HG02870 (cell line): ENCODE data around the gene ARHGEF37.
"Not testable (repeated sequence)": the region's sequence is repeated elsewhere in the genome, so short reads cannot be mapped to it uniquely, and the experiment has no call there.

Experiments
- ATAC-seq: cut with Tn5 transposase; IDR thresholded peaks from one replicate; pipeline ENCODE4 v1.9.1; 2021; ENCODE audit warnings: mild to moderate bottlenecking, moderate library complexity; ENCODE audit not compliant: unreplicated experiment

Gene ARHGEF37

GRCh38 chr5:149581192-149581861, at the start of gene ARHGEF37:
Gene ARHGEF37 (plus strand): TSS chr5:149581498. CDS start chr5:149597770, 16,272 bp downstream.
- no peak for ATAC-seq

DNA sequence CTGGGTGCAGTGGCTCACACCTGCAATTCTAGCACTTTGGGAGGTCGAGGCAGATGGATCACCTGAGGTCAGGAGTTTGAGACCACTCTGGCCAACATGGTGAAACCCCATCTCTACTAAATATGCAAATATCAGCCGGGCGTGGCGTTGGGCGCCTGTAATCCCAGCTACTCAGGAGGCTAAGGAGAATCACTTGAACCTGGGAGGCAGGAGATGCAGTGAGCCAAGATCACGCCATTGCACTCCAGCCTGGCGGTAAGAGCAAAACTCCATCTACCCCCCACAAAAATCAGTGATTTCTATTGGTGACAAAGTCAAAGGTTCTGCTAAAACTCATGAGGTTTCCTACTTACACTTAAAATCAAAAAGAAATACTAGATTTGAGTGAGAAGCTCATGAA, 48.9 kb upstream of the ARHGEF37 start:
- ATAC-seq, result no peak

GRCh38 chr5:149535787-149536186, 45.5 kb upstream of the ARHGEF37 start:
- not testable (repeated sequence) for ATAC-seq

DNA sequence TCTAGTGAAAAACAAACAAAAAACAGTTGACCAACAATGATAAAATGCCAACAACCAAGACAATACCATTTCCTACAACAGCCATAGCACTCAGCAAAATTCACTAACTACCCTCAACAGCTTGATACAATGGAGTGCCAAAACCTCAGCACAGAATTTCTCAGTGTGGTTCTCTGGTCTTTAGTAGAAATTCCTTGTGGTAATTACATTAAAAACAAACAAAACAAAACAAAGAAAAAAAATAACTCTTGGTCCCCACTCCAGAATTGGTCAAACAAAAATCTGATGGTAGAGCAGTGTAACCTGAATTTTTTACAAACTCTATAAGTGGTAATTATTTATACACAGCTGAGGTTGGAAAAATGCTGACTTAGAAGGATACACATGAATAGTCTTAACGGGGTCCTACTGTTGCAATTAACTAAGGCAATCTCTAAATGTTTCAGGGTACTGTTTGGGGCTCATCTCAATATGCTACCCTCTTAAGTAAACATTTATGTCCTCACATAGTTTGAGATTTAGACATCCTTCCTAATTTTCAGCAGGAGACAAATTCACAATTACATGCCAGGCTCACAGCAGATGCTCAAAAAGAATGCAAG, 43.8 kb upstream of the ARHGEF37 start:
- no peak for ATAC-seq

GRCh38 chr5:149540089-149540488, 41.2 kb upstream of the ARHGEF37 start:
- ATAC-seq, result no peak

DNA sequence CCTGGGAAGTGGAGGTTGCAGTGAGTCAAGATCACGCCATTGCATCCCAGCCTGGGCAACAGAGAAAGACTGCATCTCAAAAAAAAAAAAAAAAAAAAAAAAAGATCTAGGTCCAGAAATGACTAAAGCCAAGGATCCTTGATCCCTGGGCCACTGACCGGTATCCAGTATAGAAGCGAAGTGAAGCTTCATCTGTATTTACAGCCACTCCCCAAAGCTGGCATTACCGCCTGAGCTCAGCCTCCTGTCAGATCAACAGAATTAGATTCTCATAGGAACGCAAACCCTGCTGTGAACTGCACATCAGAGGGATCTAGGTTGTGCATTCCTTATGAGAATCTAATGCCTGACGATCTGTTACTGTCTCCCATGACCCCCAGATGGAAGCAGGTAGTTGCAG, 39.4 kb upstream of the ARHGEF37 start:
- ATAC-seq, result no peak

- no peak for ATAC-seq
Observed at GRCh38 chr5:149543361-149544027, 37.8 kb upstream of the ARHGEF37 start.

GRCh38 chr5:149544028-149544420, 37.3 kb upstream of the ARHGEF37 start:
- no peak for ATAC-seq

DNA sequence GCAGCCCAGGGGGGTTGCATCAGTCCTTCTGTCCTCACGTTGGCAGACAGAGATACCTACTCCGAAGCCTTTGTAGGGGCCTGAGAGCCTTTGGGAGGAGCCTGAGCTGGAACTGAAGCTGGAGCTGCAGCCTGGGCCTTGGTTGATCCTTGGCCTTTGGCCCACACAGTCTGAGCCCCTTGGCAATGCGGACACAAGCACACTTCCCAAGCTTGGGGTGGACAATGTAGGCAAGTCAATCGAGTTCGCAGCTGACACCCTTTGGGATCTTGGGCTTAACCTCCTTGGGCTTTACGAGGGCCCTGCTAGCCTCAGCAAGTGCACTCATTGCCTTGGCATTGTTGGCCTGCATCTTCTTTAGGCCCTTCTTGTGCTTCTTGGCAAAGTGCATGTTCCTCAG, 36.0 kb upstream of the ARHGEF37 start:
- no peak for ATAC-seq

DNA sequence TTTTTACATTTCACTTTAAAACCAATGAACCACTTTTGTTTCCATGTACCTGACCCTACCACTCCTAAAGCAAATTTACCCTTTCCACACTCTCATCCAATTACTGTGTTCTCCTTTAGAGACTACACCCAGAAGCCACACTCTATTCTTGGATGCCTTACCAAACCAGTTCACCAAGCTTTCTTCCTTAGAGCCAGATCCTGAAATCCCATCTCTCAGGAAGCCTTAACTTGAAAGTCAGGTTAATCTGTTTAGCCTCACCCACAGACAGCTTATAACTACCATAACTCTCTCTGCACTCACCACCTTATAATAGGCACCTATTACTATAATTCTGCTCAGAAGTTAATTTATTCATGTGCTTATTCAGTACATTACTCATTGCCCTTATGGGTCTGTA, 34.3 kb upstream of the ARHGEF37 start:
- ATAC-seq, result no peak

- ATAC-seq, result peak; percentile 37
Observed at GRCh38 chr5:149549461-149550267, 31.6 kb upstream of the ARHGEF37 start.

- no peak for ATAC-seq
Observed at GRCh38 chr5:149550268-149550583, 31.1 kb upstream of the ARHGEF37 start.

- no peak for ATAC-seq
Observed at GRCh38 chr5:149550594-149551226, 30.6 kb upstream of the ARHGEF37 start.

GRCh38 chr5:149551227-149552037, 29.9 kb upstream of the ARHGEF37 start, which contains the start of gene CSNK1A1:
Gene CSNK1A1 (minus strand): TSS chr5:149551439. CDS start chr5:149550964, 475 bp downstream.
- ATAC-seq, result peak; percentile 87

GRCh38 chr5:149552038-149552494, 29.2 kb upstream of the ARHGEF37 start:
- no peak for ATAC-seq

GRCh38 chr5:149552553-149553160, 28.6 kb upstream of the ARHGEF37 start:
- ATAC-seq, result no peak

DNA sequence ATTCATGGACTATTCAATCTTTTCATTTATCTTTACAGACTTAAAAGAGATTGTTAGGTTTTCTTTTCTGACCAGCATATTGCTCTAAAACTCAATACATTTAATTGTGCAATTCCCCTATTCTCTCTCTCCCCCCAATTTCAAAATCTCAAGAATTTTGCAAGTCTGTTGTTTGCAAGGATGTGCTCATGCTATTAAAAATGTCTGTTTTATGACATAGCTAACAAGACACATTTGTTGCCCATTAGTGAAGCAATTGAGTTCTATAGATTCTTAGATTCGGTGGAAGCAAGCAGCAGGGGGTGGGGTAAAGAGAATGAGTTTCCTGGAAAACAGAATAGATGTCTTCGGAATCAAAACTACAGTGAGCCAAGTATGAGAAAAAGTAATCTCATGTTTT, 21.6 kb upstream of the ARHGEF37 start:
- ATAC-seq, result no peak

DNA sequence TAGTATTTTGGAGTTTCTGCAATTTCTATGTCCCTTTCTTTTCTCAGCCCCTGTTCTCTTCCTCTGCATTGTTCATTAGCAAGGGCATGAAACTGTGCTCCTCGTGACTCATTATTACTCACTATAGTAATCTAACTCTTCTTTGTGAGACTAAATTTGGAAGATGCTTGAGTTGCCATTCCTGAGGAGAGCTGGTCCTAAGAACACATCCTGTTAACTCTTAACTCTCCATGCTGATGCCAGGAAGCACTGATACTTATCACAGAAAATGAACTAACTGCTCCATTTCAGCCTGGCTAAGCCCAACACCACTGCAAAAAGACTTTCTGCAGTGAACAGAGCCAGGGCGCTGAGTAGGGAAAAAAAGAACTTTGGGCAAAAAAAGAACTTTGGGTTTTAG, 19.4 kb upstream of the ARHGEF37 start:
- no peak for ATAC-seq

- ATAC-seq, result no peak
Observed at GRCh38 chr5:149563466-149563865, 17.8 kb upstream of the ARHGEF37 start.
